Subcutaneous abdominal adipose tissue (tissue), 5 donors: ENCODE results near the gene ENTPD5.
A peak's percentile ranks its signal among the peaks of the same experiment; 100 is the strongest.

Experiments
- H3K27ac ChIP-seq: one replicate; pipeline ENCODE4 v1.7.0; 2013; ENCODE audit warnings: low read depth, mild to moderate bottlenecking, inconsistent platforms, low read length, moderate library complexity
- H3K27me3 ChIP-seq, 5 donors: one replicate each; pipeline ENCODE4 v1.7.0; 2013; ENCODE audit warnings: low read length in 5 of 5, inconsistent platforms in 1 of 5; ENCODE audit not compliant: control insufficient read depth in 5 of 5, insufficient read depth in 4 of 5
- H3K36me3 ChIP-seq, 5 donors: one replicate each; pipeline ENCODE4 v1.7.0; 2013; ENCODE audit warnings: low read length in 5 of 5; ENCODE audit not compliant: control insufficient read depth in 5 of 5, insufficient read depth in 5 of 5
- H3K4me1 ChIP-seq, 5 donors: one replicate each; pipeline ENCODE4 v1.7.0; 2013; ENCODE audit warnings: low read length in 5 of 5, mild to moderate bottlenecking in 3 of 5, moderate library complexity in 1 of 5; ENCODE audit not compliant: control insufficient read depth in 5 of 5, insufficient read depth in 5 of 5
- H3K4me3 ChIP-seq, 5 donors: one replicate each; pipeline ENCODE4 v1.7.0; 2013; ENCODE audit warnings: low read length in 5 of 5, low read depth in 1 of 5
- H3K9ac ChIP-seq, 5 donors: one replicate each; pipeline ENCODE4 v1.7.0; 2013; ENCODE audit warnings: low read length in 5 of 5, mild to moderate bottlenecking in 4 of 5, moderate library complexity in 3 of 5
- H3K9me3 ChIP-seq, 5 donors: one replicate each; pipeline ENCODE4 v1.7.0; 2013; ENCODE audit warnings: low read length in 5 of 5; ENCODE audit not compliant: control insufficient read depth in 5 of 5
- donor health status: healthy.
- donor health status: healthy.
- donor health status: healthy.
- donor health status: healthy.
- donor health status: healthy.

ENTPD5 gene

GRCh38 chr14:73949752-73950734, 69.0 kb downstream of the ENTPD5 start, which contains the start of the genes COQ6 and FAM161B:
Gene COQ6, plus strand, starts transcription at chr14:73950302. Its CDS starts 31 bp downstream, at chr14:73950333.
Gene FAM161B, minus strand, starts transcription at chr14:73950094. Its CDS starts 68 bp downstream, at chr14:73950026.
- peaks cover 0 to 14% (median 13%) of the 10 kb centered on the region in 5 donors for H3K4me1 ChIP-seq
- peak within 1 kb of the TSS; percentile 83 for H3K27ac ChIP-seq
- H3K9me3 ChIP-seq: no peaks in the 10 kb centered on the region
- peak within 1 kb of the TSS; percentile 89 to 98 (median 93) for H3K4me3 ChIP-seq
- peaks cover 6 to 23% (median 17%) of the 10 kb centered on the region in 5 donors for H3K36me3 ChIP-seq
- H3K27me3 ChIP-seq: no peaks in the 10 kb centered on the region
- peak within 1 kb of the TSS; percentile 79 to 96 (median 93) for H3K9ac ChIP-seq

- no peak overlapping the region for H3K27ac ChIP-seq
- no peaks in the 10 kb centered on the region for H3K9me3 ChIP-seq
- H3K4me3 ChIP-seq: no peak overlapping the region
- no peaks in the 10 kb centered on the region for H3K27me3 ChIP-seq
- H3K4me1 ChIP-seq: peaks cover 0 to 32% (median 14%) of the 10 kb centered on the region in 5 donors
- H3K9ac ChIP-seq: no peak overlapping the region
- H3K36me3 ChIP-seq: peaks cover 0 to 34% (median 27%) of the 10 kb centered on the region in 5 donors
Measured at GRCh38 chr14:73945159-73945670, 73.9 kb downstream of the ENTPD5 start.

DNA sequence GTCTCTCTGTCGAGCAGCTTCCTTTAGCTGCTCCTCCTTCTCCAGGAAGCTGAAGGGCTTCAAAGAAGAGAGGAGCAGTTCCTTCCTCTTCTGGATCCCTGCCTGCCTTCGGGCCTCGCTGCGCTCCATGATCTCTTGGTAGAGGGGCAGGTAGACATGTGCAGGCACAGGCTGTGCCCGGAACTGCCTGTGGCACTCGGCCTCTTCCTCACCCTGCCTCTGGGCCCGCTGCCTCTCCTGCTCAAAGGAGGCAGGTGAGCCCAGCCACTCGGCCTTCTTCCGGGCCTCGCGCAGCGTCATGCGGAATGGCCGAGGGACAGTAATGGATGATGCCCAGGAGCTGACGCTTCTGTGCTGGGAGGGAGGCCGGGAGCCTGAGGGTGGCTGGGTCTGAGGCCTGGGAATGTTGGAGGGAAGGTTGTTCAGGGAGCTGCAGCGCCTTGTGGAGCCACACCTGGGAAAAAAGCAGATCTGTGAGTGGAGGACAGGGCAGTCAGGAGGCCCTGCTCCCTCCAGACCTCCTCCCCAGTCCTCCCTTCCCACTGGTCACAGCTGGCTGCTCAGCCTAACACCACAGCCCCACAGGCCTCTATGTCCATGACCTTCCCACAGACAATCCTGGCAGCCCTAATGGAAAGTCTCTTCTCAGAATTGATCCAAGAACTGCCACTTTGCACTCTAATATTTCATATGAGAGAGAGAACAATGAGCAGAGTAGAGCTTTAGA, 74.5 kb downstream of the ENTPD5 start:
- Histone ChIP-seq H3K27me3 (no peaks in the 10 kb centered on the region), H3K4me3 (no peak overlapping the region), H3K9me3 (no peaks in the 10 kb centered on the region), H3K27ac (no peak overlapping the region), H3K9ac (no peak overlapping the region), H3K36me3 (peaks cover 0 to 40% (median 32%) of the 10 kb centered on the region in 5 donors), H3K4me1 (peaks cover 0 to 30% (median 13%) of the 10 kb centered on the region in 5 donors)

- H3K4me1 ChIP-seq: peaks cover 0 to 27% (median 9%) of the 10 kb centered on the region in 5 donors
Measured at GRCh38 chr14:73943083-73943482, 76.0 kb downstream of the ENTPD5 start.

GRCh38 chr14:73942180-73942579, 76.9 kb downstream of the ENTPD5 start:
- H3K36me3 ChIP-seq: peaks cover 0 to 47% (median 36%) of the 10 kb centered on the region in 5 donors
- no peak overlapping the region for H3K9ac ChIP-seq
- no peaks in the 10 kb centered on the region for H3K27me3 ChIP-seq
- H3K4me1 ChIP-seq: peaks cover 0 to 27% (median 9%) of the 10 kb centered on the region in 5 donors
- H3K27ac ChIP-seq: no peak overlapping the region
- H3K4me3 ChIP-seq: no peak overlapping the region
- no peaks in the 10 kb centered on the region for H3K9me3 ChIP-seq

More at GRCh38 chr14:73943083-73943482, 76.0 kb downstream of the ENTPD5 start:
- Histone ChIP-seq H3K9me3 (no peaks in the 10 kb centered on the region), H3K27me3 (no peaks in the 10 kb centered on the region), H3K9ac (no peak overlapping the region), H3K4me3 (no peak overlapping the region), H3K36me3 (peaks cover 0 to 40% (median 35%) of the 10 kb centered on the region in 5 donors), H3K27ac (no peak overlapping the region)

DNA sequence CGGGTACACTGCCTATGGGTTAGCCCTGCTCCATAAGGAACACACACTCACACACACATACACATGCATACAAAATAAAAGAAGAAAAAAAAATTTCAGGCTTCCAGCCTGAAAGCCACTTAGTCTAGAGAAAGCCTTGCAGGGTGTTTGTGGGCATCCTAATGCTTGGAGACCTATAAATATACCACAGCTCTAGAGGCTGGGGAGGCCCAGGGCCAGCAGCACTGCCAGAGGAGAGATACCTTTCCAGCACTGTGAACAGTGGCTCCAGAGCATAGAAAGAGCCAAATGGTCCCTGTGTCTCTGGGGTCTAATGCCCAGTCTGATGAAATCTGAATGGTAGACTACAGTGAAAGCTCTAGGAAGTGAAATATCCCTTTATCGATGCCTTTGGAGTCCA, 82.1 kb downstream of the ENTPD5 start:
- Histone ChIP-seq H3K4me1 (no peaks in the 10 kb centered on the region), H3K27me3 (no peaks in the 10 kb centered on the region), H3K36me3 (peaks cover 10 to 51% (median 44%) of the 10 kb centered on the region in 5 donors)

GRCh38 chr14:73936548-73936947, 82.5 kb downstream of the ENTPD5 start:
- H3K36me3 ChIP-seq: peaks cover 15 to 56% (median 49%) of the 10 kb centered on the region in 5 donors
- H3K4me1 ChIP-seq: no peaks in the 10 kb centered on the region
- no peaks in the 10 kb centered on the region for H3K9me3 ChIP-seq
- no peak overlapping the region for H3K9ac ChIP-seq
- no peak overlapping the region for H3K27ac ChIP-seq
- no peak overlapping the region for H3K4me3 ChIP-seq
- no peaks in the 10 kb centered on the region for H3K27me3 ChIP-seq

More for the DNA sequence above, 82.1 kb downstream of the ENTPD5 start:
- no peaks in the 10 kb centered on the region for H3K9me3 ChIP-seq
- H3K9ac ChIP-seq: no peak overlapping the region
- H3K27ac ChIP-seq: no peak overlapping the region
- H3K4me3 ChIP-seq: no peak overlapping the region

- H3K27ac ChIP-seq: no peak overlapping the region
- H3K9me3 ChIP-seq: no peaks in the 10 kb centered on the region
- peaks cover 22 to 62% (median 55%) of the 10 kb centered on the region in 5 donors for H3K36me3 ChIP-seq
- no peak overlapping the region for H3K9ac ChIP-seq
- H3K27me3 ChIP-seq: no peaks in the 10 kb centered on the region
- no peak overlapping the region for H3K4me3 ChIP-seq
- H3K4me1 ChIP-seq: no peaks in the 10 kb centered on the region
Measured at GRCh38 chr14:73935666-73936065, 83.4 kb downstream of the ENTPD5 start.

DNA sequence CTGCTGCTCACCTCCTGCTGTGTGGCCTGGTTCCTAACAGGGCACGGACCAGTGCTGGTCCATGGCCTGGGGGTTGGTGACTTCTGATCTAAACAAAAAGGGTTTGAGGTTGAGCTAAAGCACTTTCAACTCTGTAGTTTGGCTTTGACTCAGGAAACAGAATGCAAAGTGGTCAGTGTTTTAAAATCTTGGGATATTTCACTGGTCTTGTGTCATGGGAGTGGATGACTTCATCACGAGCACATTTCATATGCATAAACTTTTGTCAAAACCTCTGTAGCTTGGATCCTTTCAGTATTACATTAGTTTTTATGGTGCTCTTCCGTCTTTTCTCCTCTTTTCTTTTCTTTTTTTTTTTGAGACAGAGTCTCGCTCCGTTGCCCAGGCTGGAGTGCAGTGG, 94.8 kb downstream of the ENTPD5 start:
- Histone ChIP-seq H3K27me3 (no peaks in the 10 kb centered on the region), H3K36me3 (peaks cover 46 to 92% (median 79%) of the 10 kb centered on the region in 5 donors), H3K27ac (no peak overlapping the region), H3K9me3 (no peaks in the 10 kb centered on the region), H3K9ac (no peak overlapping the region), H3K4me3 (no peak overlapping the region), H3K4me1 (no peaks in the 10 kb centered on the region)
